Neural crest cell (in vitro differentiated cells): ENCODE results near the gene SEMA6A. TPM values are rescaled to one million over a fixed set of nuclear protein-coding genes. Genes with fewer than 3 reads are reported as not detected.

ENCODE experiments used
- DNase-seq: peaks from one replicate; pipeline ENCODE4 v3.0.0; 2021; ENCODE audit warnings: low read depth, mixed read lengths, low spot score
- H3K27ac Mint-ChIP-seq: one replicate; pipeline ENCODE4 v1.8.0; 2021; ENCODE audit warnings: mild to moderate bottlenecking, mixed read lengths; ENCODE audit not compliant: unreplicated experiment
- H3K27me3 Mint-ChIP-seq: 2 replicates; pipeline ENCODE4 v1.8.0; 2021; ENCODE audit warnings: low read depth, mild to moderate bottlenecking, mixed read lengths
- H3K36me3 Mint-ChIP-seq: 2 replicates; pipeline ENCODE4 v1.8.0; 2021; ENCODE audit warnings: low read depth, mild to moderate bottlenecking, mixed read lengths
- H3K4me1 Mint-ChIP-seq: 2 replicates; pipeline ENCODE4 v1.8.0; 2021; ENCODE audit warnings: mixed read lengths
- H3K4me3 Mint-ChIP-seq: one replicate; pipeline ENCODE4 v1.8.0; 2021; ENCODE audit warnings: mild to moderate bottlenecking, mixed read lengths
- H3K9me3 Mint-ChIP-seq: 2 replicates; pipeline ENCODE4 v1.8.0; 2021; ENCODE audit warnings: mixed read lengths
- total RNA-seq: library from RNA; stranded (reverse); gene quantifications from 2 replicates; pipeline ENCODE4 v1.2.1, GENCODE V29; 2021
- TF ChIP-seq, protein P1 (sequence below): fragments of 200-600 bp; sonication (generic); conservative IDR thresholded peaks from 2 replicates; pipeline ENCODE4 v1.5.0; 2021; ENCODE audit warnings: antibody characterized with exemption, mild to moderate bottlenecking

The SEMA6A gene
- total RNA-seq, 1 donor from 2014 or later = 30.0 TPM

DNA sequence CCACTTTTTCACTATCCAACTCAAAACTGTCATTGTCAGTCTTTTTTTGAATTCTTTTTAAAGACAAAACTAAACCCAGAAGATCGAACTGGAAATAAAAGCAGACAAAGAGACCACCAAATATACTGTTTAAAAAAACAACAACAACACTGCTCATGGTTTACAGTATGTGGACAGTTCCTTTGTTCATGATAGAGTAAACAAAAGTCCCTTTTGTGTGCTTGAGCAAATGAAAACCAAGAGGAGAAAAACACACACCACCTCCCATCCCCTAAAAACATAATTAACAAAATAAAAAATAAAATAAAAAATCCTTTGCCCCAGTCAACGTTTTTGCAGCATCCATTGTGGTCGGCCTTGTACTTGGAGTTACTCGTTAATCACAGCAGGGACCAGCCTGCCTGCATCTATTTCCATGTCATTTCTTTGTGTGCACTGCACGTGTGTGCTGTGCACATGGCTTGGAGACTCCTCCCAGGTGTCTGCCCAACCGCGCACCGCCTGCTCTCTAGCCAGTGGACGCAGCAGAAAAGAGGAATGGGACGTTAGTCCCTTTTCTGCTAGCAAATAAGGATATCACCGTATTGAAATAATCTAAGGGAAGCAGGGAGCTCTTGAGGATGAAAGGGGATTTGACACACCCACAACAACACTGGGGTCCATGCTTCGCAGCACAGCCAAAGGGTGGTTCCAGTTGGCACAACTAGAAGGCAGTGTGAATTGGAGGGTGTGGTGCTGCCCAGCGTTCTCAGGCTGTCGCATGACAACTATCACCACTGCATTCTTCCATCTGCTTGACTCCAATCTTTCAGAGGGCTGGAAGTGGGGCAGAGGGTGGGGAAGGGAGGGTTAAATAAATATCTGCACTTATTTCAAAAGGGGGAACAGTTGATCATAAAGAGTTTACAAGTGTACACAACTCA, 130.0 kb downstream of the SEMA6A start:
- H3K9me3 Mint-ChIP-seq = no peaks in the 10 kb centered on the region
- peak overlapping the region; percentile 36 for H3K27ac Mint-ChIP-seq
- peaks cover 13% of the 10 kb centered on the region for H3K36me3 Mint-ChIP-seq
- peak overlapping the region; percentile 32 for H3K4me3 Mint-ChIP-seq
- no peak for DNase-seq
- TF ChIP-seq, protein P1, sequence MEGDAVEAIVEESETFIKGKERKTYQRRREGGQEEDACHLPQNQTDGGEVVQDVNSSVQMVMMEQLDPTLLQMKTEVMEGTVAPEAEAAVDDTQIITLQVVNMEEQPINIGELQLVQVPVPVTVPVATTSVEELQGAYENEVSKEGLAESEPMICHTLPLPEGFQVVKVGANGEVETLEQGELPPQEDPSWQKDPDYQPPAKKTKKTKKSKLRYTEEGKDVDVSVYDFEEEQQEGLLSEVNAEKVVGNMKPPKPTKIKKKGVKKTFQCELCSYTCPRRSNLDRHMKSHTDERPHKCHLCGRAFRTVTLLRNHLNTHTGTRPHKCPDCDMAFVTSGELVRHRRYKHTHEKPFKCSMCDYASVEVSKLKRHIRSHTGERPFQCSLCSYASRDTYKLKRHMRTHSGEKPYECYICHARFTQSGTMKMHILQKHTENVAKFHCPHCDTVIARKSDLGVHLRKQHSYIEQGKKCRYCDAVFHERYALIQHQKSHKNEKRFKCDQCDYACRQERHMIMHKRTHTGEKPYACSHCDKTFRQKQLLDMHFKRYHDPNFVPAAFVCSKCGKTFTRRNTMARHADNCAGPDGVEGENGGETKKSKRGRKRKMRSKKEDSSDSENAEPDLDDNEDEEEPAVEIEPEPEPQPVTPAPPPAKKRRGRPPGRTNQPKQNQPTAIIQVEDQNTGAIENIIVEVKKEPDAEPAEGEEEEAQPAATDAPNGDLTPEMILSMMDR = no peak
- peaks cover 53% of the 10 kb centered on the region for H3K4me1 Mint-ChIP-seq
- no peaks in the 10 kb centered on the region for H3K27me3 Mint-ChIP-seq

DNA sequence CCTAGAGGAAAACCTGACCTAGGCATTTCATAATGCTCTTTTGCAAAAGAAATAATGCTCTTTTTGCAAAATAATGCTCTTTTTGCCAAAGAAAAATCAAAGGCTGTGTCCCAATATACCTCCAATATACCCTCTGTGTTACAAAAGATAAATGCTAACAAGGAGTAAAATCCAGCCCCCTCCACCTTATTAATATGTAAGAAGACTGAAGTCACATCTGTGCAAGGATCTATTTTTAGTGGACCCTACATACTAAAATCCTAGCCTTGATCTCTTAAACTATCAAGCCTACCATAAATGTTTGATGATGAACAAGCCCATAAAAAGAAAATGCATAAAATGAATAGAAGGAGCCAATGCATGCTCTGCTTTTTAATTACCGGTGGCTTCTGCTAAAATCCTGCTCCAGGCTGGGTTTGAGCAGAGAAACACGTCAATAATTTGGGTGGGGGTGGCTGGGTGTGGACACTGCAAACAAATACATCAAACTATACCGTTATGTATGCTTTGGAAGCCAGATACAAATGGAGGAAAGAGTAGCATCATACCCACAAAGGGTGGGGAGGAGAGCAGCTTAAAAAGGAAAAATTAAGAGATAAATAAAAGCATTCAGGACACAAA, 131.6 kb downstream of the SEMA6A start:
- DNase-seq = no peak
- H3K4me3 Mint-ChIP-seq = no peak overlapping the region

DNA sequence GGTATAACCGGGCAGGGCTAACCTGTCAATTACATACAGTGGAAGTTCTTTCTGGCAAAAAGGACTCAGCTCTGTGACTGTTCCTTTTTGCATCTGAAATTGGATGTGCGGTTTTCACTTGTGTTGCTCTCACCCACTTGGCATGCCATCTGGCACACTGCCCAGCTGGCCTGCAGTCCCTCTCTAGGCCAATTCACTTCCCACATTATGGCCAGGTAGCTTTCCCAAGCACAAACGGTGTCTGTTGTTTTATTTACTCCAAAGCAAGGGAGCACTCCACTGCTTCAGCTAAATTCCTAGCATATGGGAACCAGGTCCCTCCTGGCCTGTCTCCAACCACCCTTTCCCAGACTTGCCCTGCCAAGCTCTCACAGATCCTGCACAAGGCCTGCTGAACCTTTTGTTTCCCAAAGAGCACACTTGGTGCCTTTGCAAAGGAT, 132.5 kb downstream of the SEMA6A start:
- Mint-ChIP-seq H3K9me3 (no peaks in the 10 kb centered on the region), H3K4me1 (peaks cover 58% of the 10 kb centered on the region)

More for the DNA sequence above, 131.6 kb downstream of the SEMA6A start:
- no peaks in the 10 kb centered on the region for H3K27me3 Mint-ChIP-seq
- H3K4me1 Mint-ChIP-seq = peaks cover 53% of the 10 kb centered on the region
- H3K36me3 Mint-ChIP-seq = peaks cover 11% of the 10 kb centered on the region
- TF ChIP-seq, protein P1 = no peak
- H3K27ac Mint-ChIP-seq = no peak overlapping the region
- H3K9me3 Mint-ChIP-seq = no peaks in the 10 kb centered on the region

DNA sequence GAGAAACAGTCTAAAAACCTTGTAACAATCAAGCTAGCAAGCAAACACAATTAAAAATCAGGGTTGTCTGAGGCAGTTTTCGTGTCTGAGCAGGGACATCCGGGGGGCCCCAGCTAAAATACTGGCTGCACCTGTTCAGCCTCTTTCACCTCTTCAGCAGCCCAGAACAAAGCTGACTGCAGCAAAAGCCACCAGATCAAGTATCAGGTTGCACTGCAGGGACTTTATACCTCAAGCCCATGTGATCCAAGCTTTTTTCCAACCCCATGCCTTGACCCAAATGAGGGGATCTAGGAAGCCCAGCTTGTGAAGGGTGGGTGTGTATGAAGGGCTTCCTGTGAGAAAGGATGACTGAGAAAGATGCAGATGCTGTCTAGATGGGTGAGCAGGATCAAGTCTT, 133.4 kb downstream of the SEMA6A start:
- Mint-ChIP-seq H3K36me3 (peaks cover 4% of the 10 kb centered on the region), H3K4me1 (peaks cover 65% of the 10 kb centered on the region), H3K27me3 (no peaks in the 10 kb centered on the region), H3K27ac (no peak overlapping the region), H3K9me3 (no peaks in the 10 kb centered on the region), H3K4me3 (no peak overlapping the region)
- DNase-seq = no peak
- TF ChIP-seq, protein P1 = no peak

More for the DNA sequence above, 132.5 kb downstream of the SEMA6A start:
- Mint-ChIP-seq H3K36me3 (peaks cover 8% of the 10 kb centered on the region), H3K4me3 (no peak overlapping the region), H3K27me3 (no peaks in the 10 kb centered on the region), H3K27ac (no peak overlapping the region)
- no peak for DNase-seq
- TF ChIP-seq, protein P1 = no peak

DNA sequence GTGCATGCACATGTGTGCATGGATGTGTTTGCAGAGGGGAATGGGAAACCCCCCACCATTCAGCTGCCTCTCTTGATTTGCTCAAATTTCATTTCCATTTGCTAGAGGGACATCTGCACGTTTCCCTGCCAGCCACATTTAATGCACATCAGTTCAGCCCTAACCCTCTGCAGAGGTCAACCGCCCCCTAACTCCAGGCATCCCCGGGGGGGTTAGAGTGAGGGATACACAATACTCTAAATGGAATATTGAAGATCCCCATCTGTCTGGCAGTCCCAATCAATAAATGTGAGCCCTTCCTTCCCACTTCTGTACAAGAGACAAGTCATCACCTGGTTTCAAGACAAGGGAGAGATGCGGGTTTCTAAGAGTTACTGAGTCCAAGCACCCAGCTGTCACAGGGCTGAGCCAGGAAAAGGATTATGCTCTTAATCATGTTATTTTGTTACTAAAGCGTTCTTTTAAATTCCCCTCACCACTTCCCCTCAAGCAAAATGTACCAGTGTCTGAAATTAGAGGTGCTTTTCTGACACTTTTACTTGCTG, 134.1 kb downstream of the SEMA6A start:
- H3K27me3 Mint-ChIP-seq = no peaks in the 10 kb centered on the region

More for the DNA sequence above, 134.1 kb downstream of the SEMA6A start:
- H3K36me3 Mint-ChIP-seq = peaks cover 4% of the 10 kb centered on the region
- DNase-seq = no peak
- no peaks in the 10 kb centered on the region for H3K9me3 Mint-ChIP-seq
- no peak overlapping the region for H3K27ac Mint-ChIP-seq
- H3K4me3 Mint-ChIP-seq = no peak overlapping the region
- TF ChIP-seq, protein P1 = no peak
- peaks cover 65% of the 10 kb centered on the region for H3K4me1 Mint-ChIP-seq
